ENCODE data around the gene C2CD4D. TPM values are rescaled to one million over a fixed set of nuclear protein-coding genes. Genes with fewer than 3 reads are reported as not detected.

The C2CD4D gene
- total RNA-seq, 1 experiment from 2014 or later, result 0.94 TPM

DNA sequence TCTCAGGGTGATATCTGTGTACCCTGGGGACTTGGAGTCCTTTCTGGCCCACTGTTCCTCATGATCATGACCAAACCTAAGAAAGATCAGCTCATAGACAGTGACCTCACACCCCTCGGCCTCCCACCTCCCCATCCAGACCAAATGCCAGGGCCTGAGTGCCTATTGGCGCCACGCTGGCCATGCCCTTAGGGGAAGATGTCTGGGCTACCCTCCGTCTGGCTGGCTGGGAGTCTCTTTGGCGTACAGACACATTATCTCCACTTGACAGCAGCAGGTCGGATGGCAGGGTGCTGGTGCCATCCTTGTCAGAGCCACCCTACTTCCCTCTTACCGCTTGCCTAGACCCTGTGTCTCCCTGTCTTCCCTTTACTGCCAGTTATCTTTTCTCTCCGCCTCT is 16.4 kb downstream of the C2CD4D start:
- Mint-ChIP-seq H3K27me3 (ENCODE audit: low read depth) (peaks cover 6% of the 10 kb centered on the region; the same call in 1 of the 2 replicates), H3K4me1 (peaks cover 24% of the 10 kb centered on the region), H3K4me3 (no peak overlapping the region), H3K9me3 (no peaks in the 10 kb centered on the region), H3K27ac (no peak overlapping the region), H3K36me3 (no peaks in the 10 kb centered on the region)
- no peak for ATAC-seq
- CTCF ChIA-PET, result interaction anchor here (1.0 kb wide), 2 partner anchors 14 to 190 kb away, joined by 3 read pairs; no protein-coding TSS in a partner anchor
- POLR2A ChIA-PET, result no interaction called here
- TF ChIP-seq FOXP4 (CRISPR knock-in tag; IDR thresholded peaks at IDR 0.05) (no peak), NR3C1 (CRISPR knock-in tag; conservative IDR thresholded peaks at IDR 0.05; ENCODE audit: low read depth) (no peak), OVOL2 (CRISPR knock-in tag; IDR thresholded peaks at IDR 0.05; ENCODE audit: borderline replicate concordance) (no peak), ZNF232 (CRISPR knock-in tag; IDR thresholded peaks at IDR 0.05) (no peak), ATF6 (CRISPR knock-in tag; IDR thresholded peaks at IDR 0.05) (no peak), MYBL2 (CRISPR knock-in tag; IDR thresholded peaks at IDR 0.05) (no peak), FOXJ3 (CRISPR knock-in tag; IDR thresholded peaks at IDR 0.05; ENCODE audit: borderline replicate concordance) (no peak), MXD4 (CRISPR knock-in tag; IDR thresholded peaks at IDR 0.05; ENCODE audit: borderline replicate concordance) (no peak), ZNF121 (CRISPR knock-in tag; IDR thresholded peaks at IDR 0.05) (no peak), NFE2L1 (CRISPR knock-in tag; IDR thresholded peaks at IDR 0.05) (no peak), PRRX2 (CRISPR knock-in tag; IDR thresholded peaks at IDR 0.05) (no peak)
- TF ChIP-seq, protein P1, sequence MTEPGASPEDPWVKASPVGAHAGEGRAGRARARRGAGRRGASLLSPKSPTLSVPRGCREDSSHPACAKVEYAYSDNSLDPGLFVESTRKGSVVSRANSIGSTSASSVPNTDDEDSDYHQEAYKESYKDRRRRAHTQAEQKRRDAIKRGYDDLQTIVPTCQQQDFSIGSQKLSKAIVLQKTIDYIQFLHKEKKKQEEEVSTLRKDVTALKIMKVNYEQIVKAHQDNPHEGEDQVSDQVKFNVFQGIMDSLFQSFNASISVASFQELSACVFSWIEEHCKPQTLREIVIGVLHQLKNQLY (CRISPR knock-in tag; IDR thresholded peaks at IDR 0.05), result no peak
- TF ChIP-seq, protein P2, sequence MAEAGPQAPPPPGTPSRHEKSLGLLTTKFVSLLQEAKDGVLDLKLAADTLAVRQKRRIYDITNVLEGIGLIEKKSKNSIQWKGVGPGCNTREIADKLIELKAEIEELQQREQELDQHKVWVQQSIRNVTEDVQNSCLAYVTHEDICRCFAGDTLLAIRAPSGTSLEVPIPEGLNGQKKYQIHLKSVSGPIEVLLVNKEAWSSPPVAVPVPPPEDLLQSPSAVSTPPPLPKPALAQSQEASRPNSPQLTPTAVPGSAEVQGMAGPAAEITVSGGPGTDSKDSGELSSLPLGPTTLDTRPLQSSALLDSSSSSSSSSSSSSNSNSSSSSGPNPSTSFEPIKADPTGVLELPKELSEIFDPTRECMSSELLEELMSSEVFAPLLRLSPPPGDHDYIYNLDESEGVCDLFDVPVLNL (CRISPR knock-in tag; IDR thresholded peaks at IDR 0.05; ENCODE audit: borderline replicate concordance, low read depth), result no peak
- TF ChIP-seq, protein P3, sequence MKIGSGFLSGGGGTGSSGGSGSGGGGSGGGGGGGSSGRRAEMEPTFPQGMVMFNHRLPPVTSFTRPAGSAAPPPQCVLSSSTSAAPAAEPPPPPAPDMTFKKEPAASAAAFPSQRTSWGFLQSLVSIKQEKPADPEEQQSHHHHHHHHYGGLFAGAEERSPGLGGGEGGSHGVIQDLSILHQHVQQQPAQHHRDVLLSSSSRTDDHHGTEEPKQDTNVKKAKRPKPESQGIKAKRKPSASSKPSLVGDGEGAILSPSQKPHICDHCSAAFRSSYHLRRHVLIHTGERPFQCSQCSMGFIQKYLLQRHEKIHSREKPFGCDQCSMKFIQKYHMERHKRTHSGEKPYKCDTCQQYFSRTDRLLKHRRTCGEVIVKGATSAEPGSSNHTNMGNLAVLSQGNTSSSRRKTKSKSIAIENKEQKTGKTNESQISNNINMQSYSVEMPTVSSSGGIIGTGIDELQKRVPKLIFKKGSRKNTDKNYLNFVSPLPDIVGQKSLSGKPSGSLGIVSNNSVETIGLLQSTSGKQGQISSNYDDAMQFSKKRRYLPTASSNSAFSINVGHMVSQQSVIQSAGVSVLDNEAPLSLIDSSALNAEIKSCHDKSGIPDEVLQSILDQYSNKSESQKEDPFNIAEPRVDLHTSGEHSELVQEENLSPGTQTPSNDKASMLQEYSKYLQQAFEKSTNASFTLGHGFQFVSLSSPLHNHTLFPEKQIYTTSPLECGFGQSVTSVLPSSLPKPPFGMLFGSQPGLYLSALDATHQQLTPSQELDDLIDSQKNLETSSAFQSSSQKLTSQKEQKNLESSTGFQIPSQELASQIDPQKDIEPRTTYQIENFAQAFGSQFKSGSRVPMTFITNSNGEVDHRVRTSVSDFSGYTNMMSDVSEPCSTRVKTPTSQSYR (CRISPR knock-in tag; IDR thresholded peaks at IDR 0.05), result no peak
- TF ChIP-seq, protein P4, sequence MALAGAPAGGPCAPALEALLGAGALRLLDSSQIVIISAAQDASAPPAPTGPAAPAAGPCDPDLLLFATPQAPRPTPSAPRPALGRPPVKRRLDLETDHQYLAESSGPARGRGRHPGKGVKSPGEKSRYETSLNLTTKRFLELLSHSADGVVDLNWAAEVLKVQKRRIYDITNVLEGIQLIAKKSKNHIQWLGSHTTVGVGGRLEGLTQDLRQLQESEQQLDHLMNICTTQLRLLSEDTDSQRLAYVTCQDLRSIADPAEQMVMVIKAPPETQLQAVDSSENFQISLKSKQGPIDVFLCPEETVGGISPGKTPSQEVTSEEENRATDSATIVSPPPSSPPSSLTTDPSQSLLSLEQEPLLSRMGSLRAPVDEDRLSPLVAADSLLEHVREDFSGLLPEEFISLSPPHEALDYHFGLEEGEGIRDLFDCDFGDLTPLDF (CRISPR knock-in tag; IDR thresholded peaks at IDR 0.05), result no peak
- TF ChIP-seq, protein P5, sequence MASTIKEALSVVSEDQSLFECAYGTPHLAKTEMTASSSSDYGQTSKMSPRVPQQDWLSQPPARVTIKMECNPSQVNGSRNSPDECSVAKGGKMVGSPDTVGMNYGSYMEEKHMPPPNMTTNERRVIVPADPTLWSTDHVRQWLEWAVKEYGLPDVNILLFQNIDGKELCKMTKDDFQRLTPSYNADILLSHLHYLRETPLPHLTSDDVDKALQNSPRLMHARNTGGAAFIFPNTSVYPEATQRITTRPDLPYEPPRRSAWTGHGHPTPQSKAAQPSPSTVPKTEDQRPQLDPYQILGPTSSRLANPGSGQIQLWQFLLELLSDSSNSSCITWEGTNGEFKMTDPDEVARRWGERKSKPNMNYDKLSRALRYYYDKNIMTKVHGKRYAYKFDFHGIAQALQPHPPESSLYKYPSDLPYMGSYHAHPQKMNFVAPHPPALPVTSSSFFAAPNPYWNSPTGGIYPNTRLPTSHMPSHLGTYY (CRISPR knock-in tag; IDR thresholded peaks at IDR 0.05), result no peak
- TF ChIP-seq, protein P6, sequence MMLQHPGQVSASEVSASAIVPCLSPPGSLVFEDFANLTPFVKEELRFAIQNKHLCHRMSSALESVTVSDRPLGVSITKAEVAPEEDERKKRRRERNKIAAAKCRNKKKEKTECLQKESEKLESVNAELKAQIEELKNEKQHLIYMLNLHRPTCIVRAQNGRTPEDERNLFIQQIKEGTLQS (CRISPR knock-in tag; conservative IDR thresholded peaks at IDR 0.05), result no peak
- DNase-seq (ENCODE audit: low spot score), result no peak

All from WTC11 (cell line).